NOMO-1 treated with dmso at 0.1 percent for 144 hours (cell line): ENCODE data around the gene CARS2.
A peak's percentile ranks its signal among the peaks of the same experiment; 100 is the strongest.
"Not testable (repeated sequence)": the region's sequence is repeated elsewhere in the genome, so short reads cannot be mapped to it uniquely, and the experiment has no call there.

Experiments
- DNase-seq: peaks from one replicate; lab custom pipeline; 2025; ENCODE audit not compliant: unreplicated experiment; lab: John Stamatoyannopoulos, UW

Gene CARS2

GRCh38 chr13:110712081-110712848 is 6.3 kb upstream of the CARS2 start:
- DNase-seq: peak; percentile 80

- no peak for DNase-seq
Observed at GRCh38 chr13:110706570-110707372, 855 bp upstream of the CARS2 start.

DNA sequence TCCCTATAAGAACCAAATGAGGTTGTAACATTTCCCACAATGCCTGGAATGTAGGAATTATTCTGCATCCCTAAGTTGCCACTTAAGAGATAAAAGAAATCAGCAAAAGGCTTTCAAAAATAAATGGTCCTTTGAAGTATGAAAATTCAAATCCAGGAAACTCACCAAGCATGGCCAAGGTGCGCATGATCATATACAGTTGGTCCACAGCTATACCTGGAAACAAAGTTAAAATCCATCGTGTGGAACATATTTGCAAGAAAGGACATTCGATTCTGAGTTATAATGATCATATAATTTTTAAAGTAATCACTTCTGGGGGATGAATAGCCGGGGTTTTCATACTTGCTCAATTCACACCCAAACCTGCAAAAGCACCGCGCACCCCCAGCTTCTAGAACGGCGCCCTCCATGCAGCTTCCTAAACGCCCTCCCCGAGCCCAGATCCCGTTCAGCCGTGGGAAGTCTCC is 525 bp downstream of the CARS2 start:
- no peak for DNase-seq

DNA sequence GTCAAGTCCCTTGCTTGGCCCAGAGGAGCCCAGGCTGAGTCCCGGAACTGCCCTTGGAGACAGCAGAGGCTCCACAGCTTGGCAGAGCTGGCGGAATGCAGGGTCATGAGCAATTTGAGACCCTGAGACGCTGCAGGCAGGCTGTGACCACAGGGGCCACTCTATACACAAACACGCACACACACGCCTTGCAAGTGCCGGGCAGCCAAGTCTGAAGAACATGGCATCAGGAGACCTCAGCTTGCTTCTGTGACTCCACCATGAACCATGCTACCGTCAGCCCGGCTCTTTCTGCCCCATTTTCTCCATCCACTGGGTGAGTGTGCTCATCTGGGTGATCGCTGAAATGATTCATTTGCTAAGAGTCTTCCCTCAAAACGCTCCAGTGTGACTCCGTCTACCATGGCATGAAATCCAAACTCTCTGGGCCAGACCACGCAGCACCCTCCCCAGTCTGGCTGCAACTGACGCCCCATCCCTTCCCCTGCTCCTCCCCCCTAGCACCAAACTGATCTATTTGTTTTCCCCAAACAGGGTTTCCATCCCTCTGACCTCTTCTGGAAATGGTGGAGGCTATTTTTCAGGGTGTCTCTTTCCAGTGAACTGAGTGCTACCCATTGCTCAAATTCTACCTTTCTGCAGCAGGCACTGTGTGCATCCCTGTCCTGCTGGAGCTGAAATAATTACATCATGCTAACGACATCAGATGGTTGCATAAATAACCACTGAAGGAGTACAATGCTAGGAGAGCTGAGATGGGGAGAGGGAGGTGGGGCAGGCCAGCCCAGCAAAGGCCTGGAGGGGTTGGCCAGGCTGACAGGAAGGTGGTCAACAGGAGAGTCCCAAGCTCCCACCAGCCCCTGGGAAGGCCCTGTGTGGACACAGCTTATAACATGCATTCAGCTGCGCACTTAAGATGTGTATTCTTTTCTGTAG is 3.1 kb downstream of the CARS2 start:
- DNase-seq: no peak

- no peak for DNase-seq
Observed at GRCh38 chr13:110702089-110702488, 3.8 kb downstream of the CARS2 start.

DNA sequence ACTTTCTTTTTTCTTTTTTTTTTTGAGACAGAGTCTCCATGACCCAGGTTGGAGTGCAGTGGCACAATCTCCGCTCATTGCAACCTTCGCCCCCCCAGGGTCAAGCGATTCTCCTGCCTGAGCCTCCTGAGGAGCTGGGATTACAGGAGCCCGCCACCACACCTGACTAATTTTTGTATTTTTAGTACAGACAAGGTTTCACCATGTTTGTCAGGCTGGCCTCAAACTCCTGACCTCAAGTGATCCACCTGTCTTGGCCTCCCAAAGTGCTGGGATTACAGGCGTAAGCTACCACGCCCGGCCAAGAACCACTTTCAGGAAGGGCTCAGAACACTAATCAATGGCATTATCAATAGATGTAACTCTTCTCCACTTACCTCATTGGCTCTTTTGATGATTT is 4.9 kb downstream of the CARS2 start:
- DNase-seq: not testable (repeated sequence)

- DNase-seq: no peak
Observed at GRCh38 chr13:110700641-110701040, 5.3 kb downstream of the CARS2 start.

DNA sequence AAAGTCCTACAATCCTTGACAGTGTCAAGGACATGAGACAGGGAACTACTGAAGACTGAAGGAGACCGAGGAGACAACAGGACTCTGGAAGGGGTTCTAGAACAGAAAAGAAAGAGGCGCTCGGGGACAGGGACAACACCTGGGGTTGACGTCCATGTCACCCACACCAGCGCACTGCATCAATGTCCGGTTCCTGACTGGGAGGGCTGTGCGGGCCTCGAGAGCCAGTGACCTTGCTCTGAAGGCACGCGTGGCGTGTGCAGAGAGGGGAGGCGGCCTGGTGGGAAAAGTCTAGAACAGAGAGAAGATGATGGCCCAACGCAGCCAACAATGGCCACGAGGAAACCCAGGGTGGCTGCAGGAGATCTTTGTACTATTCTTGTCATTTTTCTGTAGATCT is 5.7 kb downstream of the CARS2 start:
- DNase-seq: no peak

GRCh38 chr13:110699148-110700145 is 6.5 kb downstream of the CARS2 start:
- DNase-seq: no peak

- no peak for DNase-seq
Observed at GRCh38 chr13:110698689-110699088, 7.2 kb downstream of the CARS2 start.

DNA sequence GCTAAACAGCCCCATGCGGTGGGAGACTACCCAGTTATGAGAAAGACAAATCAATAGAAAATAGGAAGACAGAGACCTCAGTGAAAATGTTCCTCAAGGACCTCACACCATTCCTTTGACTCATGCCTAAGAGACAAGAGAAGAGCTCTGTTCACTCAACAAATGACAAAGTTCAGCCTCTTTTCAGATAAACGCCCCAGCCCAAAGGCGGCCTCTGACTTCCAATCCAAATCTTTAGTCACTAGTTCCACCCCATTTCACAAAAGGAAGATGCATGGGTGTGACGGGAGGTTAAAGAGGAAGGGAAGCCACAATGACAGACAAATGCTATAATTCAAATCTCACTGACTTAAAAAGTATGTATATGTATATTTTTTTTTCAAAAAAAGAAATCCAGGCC is 8.1 kb downstream of the CARS2 start:
- DNase-seq: no peak

DNA sequence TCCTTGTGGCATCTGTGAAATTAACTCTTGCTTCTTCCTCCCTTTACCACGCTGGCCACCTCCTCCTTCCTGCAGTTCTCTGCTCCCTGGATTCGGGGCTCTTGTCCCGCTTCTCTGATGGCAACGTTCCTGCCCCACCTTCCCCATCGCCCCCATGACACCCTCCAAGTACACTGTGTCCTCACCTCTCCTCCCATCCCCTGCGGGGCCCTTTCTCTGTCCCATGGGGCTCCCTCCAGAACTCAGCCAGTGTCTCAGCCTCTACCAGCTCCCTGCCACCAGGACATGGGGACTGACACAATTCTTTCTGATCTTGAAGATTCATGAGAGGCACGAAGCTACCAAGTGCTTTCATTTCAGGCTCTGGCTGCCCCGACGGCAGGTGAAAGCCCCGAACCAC is 9.1 kb downstream of the CARS2 start:
- no peak for DNase-seq

DNA sequence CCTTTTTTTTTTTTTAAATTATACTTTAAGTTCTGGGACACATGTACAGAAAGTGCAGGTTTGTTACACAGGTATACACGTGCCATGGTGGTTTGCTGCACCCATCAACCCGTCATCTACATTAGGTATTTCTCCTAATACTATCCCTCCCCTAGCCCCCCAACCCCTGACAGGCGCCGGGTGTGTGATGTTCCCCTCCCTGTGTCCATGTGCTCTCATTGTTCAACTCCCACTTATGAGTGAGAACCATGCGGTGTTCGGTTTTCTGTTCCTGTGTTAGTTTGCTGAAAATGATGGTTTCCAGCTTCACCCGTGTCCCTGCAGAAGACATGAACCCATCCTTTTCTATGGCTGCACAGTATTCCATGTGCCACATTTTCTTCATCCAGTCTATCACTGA is 10.1 kb downstream of the CARS2 start:
- DNase-seq: not testable (repeated sequence)

GRCh38 chr13:110690516-110690915 is 15.4 kb downstream of the CARS2 start:
- no peak for DNase-seq

DNA sequence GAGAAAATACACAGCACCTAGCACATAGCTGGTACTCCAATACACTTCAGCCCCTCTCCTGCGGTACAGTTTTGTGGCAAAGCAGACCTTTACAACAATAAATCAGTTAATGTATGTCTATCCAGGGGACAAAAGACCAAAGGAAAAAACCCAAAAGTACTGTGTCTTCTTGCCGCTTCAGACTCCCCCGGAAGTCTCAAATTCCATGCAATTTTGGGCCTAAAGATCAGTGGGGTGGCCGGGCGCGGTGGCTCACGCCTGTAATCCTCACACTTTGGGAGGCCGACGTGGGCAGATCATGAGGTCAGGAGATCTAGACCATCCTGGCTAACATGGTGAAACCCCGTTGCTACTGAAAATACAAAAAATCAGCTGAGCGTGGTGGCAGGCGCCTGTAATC is 16.2 kb downstream of the CARS2 start:
- DNase-seq: no peak

DNA sequence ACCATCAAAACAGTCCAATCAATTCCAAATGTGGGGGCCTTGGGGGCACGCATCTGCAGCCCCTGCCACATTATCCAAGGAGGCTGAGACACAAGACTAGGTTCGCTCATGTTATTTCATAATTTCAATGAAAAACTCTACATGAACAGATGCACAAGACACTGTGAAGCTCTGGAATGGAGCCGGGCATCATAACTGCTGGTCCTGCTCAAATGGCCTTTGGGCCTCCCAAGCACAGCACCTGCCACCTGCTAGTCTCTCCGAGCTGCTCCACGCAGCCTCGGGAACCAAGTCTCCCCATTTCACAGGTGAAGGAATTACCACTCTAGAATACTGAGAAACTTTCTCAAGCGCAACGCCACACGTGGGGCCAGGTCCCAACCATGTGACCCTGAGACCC is 16.9 kb downstream of the CARS2 start:
- DNase-seq: no peak

DNA sequence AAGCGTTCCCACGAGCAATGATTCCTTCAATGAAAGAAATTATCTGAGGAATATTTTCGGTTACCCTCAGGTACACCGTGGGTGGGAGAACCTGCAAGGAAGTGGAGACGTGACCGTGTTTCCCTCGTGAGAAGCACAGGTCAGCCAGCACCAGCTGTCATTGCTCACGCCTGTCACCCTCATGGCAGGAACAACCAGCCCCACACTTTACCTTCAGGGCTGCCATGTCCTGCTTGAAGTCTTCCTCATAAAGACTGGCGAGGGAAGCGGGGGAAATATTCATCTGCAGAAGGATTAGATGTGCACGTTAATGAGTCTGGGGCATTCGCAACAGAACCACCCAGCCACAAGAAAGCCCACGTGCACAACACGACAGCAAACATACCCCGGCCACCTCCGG is 18.2 kb downstream of the CARS2 start:
- no peak for DNase-seq

GRCh38 chr13:110685305-110686020 is 20.5 kb downstream of the CARS2 start:
- no peak for DNase-seq

DNA sequence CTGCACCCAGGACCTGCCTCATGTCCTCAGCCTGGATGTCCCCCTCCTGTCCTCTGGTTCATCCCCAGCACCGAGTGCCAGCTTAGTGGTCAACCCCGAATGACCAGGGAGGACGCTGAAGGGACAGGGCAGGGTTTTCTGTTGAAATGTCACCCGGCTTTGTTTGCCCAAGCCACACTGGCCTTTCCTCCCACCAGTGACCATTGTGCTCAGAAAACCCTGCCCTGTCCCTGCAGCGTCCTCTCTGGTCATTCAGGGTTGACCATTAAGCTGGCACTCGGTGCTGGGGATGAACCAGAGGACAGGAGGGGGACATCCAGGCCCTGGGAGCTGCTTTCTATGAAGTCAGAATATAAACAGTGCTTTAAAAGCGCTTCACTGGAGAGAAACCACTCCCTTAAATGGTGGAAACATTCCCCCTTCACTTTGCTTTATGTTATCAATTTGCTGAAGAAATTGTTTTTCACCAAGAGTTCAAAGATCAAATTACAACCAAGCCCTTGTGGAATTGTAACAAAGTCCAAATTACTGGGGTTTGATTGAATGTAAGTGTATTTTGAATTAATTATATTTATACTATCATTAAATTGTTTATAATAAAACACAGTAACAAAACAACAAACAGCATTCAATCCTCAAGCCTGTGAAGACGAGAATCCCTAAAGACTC is 21.4 kb downstream of the CARS2 start:
- no peak for DNase-seq
